NCI-H748 treated with DMSO at 0.1 percent for 48 hours (cell line): ENCODE measurements around the gene BRD1.
"Not testable (repeated sequence)": the region's sequence is repeated elsewhere in the genome, so short reads cannot be mapped to it uniquely, and the experiment has no call there.

Experiments used
- DNase-seq: peaks from one replicate; lab custom pipeline; 2025; lab: John Stamatoyannopoulos, UW

Gene BRD1

DNA sequence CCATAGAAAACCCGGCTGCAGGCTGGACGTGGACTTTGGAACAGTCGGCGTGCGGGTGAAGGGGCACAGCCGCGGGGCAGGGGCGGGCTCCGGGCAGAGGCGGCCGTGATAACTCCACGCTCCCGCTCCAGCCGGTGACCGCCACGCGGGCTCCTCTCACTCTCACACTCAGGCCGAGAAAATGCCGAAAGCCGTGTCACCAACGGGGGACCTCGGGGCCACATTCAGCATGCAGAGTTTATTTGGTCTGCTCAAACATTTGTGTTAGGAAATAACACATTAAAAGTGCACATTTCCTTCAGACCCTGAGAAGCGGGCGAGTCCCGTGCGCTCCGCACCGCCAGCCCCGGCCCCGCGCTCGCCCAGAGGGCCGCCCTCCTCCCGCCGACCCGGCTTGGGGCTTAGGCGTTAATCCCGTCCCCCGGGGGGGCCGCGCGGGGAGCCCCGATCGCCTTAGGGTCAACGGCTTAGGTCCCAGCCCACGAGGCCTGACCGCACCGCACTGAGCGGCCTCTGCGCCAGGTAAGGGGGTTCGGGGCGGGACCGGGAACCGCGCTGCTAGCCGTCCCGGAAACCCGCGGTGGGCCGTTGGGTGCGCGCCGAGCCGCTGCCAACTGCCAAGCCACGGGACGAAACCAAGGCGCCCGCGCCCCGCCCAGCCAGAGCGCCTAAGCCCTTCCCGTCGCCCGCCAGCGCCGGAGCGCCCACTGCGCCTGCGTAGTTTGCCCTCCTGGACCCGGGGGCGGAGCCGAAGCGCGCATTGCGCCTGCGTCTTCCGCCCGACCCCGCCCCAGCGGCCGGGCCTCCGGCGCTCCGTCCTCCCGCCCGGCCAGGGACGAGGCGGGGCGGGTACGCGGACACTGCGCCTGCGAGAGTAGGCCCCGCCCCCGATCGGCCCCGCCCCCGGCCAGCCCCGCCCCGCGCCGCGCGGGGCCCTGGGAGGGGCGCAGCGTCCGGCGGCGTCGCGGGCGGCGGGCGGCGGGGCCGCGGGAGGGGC lies 25.5 kb upstream of the BRD1 start, which contains the start of gene ZBED4:
TSS of gene ZBED4 (plus strand) at position 947 of the 997 bp plus-strand sequence. CDS start 29,819 bp downstream, outside the sequence.
- DNase-seq = peak; percentile 94

DNA sequence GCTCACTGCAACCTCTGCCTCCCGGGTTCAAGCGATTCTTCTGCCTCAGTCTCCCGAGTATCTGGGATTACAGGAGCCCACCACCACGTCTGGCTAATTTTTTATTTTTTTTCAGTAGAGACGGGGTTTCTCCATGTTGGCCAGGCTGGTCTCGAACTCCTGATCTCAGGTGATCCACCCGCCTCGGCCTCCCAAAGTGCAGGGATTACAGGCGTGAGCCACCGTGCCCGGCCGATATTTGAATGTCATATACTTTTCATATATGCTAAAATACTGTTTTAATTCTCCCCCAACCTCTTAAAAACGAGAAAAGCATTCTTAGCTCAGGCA lies 24.9 kb upstream of the BRD1 start:
- DNase-seq = not testable (repeated sequence)

DNA sequence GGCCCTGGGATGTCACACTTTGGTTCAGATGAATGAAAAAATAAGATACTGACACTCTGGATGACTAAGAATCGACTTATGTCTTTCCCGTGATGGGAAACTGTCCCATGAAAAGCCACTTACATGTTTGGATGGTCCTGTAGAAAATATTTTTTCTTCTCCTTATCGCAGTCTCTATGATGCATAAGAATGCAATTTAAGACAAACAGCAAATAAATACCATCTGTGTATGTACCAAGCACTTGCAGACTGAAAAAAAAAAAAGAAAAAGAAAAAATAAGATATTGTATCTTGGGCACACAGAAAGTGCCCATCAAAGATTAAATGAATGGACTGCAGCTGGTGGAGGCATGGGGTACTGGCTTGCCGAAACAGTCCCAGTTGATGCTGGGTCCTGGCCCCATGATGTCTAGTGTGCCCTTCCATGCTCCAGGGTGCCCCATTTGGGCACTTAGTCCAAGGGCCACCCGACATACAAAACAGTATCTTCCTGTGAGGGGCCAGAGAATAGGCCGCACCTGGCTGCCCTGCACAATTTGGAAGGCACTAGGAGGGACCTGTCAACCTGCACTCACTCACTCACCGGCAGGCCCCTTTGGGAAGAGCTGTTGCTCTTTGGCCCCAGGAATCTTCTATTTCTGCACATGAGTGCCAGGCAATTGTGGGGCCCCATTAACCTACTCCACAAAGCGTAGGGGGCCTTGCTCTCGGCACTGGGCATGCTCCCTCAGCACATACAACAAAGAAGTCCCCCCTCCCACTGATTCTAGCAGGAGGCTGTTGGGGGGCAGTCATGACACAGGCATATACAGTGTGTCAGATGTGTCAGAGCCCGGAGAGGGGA lies 23.5 kb upstream of the BRD1 start:
- no peak for DNase-seq

DNA sequence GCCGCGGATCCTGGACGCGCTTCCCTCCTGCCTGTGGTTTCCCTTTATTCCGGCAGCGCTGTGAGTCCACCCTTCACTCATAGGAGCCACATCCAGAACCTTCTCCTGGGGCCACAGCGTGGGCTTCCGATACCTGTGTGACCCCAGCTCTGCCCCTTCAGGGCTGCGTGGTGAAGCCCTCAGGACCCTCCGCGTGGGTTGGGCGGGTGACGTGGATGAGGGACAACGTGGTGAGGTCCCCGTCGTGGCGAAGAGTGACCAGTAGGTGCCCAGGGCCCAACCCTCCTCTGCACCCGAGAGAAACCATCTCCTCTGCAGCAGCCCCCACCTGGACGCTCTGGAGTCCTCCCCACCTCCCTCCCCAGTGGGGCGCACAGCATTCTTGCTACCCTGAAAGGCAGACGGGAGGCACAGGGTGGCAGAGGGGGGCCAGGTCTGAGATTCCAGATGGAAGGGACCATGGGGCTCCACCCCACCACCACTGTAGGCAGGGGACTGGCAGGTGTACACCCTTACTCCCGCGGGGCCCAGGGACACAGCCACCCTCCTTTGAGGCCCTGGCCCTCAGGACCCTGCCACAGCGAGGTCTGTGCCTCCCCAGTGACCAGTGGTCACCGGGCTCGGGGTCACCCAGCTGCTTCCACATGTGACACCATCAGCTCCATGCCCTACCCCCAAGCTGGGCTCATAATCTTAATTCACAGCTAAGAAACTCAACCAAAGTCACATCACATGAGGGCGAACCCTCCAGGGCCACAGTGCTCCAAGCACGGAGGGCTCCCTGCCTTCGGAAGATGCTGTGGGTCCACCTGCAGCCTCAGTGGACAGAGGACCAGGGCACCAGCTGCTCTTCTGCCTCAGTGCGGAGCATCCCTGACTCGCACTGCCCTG lies 22.6 kb upstream of the BRD1 start:
- no peak for DNase-seq

DNA sequence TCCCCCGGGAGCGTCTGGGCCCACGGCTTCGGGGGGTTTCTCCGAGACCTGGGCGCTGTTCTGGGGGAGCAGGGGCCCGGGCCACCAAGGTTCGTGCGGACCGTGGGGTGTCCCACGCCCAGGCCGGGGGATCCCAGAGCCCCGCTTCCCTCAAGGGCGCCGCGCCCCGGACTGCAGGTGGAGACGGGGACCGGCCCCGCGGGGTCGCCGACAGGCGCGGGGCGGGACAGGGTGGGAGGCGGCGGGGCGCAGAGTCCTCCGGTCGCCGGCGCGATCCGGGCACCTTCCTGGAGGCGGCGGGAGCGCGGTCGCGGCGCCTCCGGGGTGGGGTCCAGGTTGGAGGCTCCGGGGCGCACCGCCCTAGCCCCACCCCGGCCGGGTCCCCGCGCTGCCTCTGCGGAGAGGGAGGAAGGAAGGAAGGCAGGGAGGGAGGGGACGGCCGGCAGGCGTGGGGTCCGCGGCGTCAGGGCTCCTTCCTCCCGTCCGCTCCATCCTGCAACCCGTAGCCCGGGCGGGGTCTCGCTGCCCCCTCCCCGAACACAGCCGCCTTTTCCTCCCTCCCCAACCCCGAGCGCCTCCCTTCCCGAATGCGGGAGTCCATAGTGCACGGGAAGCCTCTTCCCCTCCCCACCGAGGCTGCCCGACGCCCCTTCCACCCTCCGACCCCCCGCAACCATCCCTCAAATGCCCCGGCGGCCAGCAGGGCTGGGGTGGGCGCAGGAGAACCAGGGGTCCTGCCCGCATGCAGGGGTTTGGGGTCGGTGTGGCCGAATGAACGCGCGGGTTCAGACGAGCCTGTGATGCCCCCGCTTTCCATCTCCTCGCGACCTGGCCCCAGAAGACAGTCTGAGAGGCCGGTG lies 21.7 kb upstream of the BRD1 start:
- no peak for DNase-seq

DNA sequence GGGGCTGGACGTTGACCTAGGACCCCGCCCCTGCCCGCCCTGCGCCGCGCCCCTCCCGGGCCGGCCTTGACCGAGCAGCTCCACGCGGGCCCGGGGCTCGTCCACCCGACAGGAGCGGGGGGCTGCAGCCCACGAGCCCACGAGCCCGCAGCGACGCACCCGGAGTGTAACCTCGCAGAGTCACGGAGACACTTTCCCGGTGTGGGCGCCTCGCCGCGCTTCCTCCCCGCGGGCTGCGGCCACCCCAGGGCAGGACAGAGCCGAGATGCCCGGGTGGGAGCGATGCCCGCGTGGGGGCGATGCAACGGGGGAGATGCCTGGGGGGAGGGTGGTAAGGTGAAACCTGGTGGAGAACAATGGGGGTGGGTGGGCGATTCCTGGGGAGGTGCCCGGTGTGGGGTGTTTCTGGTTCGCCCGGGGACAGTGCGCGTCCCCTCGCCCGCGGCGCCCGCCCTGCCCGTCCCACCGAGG lies 21.1 kb upstream of the BRD1 start:
- DNase-seq = no peak

DNA sequence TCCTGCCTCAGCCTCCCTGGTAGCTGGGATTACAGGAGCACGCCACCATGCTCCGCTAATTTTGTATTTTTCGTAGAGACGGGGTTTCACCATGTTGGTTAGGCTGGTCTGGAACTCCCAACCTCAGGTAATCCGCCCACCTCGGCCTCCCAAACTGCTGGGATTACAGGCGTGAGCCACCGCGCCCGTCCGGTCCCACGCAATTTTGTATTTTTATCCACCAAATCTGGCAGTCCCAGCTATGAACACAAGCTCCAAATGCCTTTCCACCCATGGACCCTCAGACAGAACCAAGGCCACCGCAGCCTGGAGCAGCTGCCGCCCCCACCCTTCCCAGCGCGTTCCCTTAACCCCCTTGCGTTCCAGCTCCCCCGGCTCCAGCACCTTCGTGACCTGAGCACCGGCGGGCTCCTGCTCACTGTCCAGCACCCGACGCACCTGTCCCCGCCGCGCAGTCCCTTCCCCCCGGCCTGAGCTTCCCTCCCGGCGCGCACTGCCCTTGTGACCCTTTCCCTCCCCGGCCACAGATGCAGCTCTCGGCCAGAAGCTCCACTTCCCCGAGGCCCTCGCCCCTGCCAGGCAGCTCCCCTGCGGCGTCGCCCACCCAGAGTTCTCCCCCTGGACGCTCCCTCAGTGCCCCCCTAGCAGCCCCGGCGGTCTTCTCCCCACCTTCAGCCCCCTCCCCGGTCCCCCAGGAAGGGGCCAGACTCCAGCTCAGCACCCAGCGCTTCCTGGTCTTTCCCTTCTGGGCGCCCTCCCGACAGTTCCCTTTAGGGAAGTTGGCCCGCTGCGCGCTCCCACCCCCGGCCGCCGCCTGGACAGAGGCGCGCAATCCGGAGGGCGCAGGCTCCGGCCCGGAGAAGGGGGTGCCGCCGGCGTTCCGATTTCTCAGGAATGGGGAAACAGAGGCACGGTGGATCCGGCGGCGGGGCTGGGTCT lies 20.3 kb upstream of the BRD1 start:
- DNase-seq = no peak

DNA sequence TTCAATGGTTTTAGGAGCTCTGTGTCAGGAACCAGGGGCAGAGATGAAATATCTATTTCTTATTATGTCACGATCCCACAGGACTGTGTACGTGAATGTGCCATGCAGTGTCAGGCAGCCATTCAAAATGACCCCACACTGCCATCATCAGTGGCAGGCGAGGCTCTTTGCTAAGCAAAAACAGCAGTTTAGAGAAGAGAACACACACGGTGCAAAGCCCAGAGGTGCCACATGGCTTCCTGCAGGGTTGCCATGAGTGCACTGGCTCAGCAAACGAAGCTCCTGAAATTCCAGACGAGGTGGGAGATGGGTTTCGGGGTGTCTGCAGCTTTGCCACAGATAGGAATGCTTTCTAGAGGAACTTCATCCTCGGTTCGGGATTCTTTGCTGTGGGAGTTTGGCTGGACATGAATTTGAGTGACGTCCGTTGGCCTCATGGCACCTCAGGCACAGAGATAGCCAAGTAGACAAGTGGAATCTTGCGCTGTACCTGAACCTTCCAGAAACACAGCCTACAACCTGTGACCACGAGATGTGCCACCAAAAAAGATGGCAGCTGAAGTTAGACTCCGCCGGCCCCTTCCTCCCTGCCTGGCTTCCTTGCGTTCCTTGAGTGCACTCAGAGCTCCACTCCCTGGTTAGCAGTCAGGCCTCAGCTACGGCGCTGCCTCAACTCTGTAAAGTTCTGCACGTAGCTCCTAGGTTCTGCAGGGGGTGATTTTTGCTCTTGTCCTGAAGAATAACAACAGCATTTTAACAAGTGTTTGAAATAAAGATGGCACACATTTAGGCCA lies 18.2 kb upstream of the BRD1 start:
- DNase-seq = no peak

DNA sequence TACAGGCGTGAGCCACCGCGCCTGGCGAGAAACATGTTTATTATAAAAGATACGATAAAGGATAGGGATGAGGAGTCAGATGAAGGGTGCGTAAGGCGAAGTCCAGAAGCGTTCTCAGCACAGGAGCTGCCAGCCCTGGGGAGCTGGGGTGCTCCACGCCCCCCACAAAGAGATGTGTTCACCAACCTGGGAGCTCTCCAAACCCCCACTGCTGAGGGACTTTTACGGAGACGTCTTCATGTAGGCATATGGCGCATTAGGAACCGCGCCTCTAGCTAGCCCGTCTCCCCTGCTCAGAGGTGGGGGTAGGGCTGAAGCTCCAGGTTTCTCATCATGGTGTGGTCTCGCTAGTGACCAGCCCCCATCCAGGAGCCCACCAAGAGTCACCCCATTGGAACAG lies 17.6 kb upstream of the BRD1 start:
- DNase-seq = no peak

DNA sequence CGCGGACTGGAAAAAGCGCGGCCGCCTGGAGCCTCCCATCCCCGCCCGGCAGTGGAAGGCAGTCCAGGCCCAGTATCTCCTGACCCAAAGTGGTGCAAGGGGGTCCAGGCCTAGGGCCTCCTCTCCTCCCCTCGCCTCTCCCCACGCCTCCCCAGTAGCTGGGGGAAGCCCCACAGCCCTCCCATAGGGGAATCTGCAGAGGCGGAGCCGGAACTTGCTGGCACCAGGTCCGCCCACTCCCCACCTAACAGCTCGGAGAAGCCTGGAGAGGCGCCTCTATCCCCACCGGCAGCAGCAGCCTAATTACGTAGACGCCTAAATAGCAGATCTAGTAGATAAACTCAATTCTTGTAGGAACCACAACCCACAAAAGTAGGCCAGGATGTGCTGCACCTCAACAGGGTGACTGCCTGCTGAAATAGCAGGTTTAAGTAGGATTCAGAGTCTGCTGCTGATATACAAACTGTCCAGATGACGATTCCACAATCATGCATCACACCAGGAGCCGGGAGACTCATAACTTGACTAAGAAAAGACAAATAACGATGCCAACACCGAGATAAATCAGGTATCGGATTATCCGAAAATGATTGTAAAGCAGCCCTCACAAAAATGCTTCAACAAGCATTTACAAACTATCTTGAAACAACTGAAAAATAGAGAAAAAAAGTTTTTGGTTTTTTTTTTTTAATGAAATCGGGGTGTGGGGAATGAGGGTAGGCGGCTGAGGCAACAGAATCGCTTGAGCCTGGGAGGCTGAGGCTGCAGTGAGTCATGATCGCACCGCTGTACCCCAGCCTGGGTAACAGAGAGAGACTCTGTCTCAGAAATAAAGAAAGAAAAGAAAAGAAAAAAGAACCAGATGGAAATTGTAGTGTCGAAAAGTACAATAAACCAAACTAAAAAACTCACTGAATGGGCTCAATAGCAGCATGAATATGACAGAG lies 11.4 kb upstream of the BRD1 start:
- DNase-seq = no peak

DNA sequence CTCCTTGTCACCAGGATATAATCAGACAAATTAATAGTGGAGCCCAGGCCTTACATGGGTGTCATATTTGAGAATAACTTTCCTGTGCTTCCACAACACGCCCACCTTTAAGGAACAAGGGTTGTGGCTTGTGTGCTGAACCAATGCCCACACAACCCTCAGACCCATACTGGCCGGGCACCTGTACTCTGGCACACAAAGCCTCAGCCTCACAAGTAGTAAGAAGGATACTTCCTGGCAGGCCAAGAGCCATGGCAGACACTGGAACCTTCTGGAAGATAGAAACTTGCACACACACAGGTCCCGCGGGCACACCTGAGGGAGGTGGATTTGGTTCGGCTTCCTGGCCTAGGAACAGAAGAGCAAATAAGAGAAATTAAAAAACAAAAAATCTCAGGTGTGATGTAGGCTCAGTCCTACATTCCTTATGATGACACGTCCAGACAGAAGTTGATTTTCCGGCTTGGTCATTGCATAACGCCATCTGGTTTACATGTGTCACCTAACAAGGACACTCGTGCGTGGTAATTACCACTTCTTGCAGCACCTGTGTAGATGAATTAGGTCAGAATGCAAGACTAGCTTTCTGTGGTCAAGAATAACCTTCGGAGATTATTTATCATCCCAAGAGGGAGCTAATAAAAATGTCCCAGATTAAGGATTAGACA lies 5.8 kb upstream of the BRD1 start:
- DNase-seq = no peak

DNA sequence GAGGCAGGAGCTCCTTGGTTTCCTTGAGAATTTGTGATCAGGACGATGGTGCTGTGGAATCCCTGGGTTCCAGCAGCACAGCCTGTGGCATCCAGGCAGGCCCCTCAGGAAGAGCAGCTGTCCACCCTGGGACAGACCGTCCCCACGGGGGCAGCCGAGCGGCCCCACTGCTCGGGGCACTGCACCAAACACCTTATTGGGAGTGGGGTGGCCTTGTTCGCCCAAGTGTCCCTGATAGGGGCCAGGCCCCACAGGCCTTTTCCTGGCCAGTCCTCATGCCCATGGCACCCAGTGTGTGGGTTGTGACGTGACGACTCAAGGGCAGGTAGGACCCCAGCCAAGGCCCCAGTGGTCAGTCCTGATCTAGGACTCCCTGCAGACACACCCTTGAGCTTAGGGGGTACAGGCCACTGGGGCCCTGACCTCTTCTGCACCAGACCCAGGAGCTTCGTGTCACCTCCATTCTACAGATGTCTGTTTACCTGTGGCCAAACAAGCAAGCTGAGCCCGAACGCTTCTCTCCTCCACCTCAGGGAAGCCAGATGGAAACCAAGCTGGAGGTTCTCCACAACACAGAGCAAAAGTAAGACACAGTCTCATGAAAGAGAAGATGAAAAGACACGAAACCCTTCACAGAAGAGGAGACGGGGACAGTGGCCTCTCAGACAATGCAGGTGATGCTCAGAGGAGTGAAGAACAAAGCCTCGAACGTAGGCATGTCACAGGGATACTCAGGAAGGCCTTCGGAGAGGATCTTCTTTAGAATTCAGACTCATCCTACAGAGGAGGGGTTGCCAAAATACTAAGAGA lies 1.6 kb upstream of the BRD1 start:
- no peak for DNase-seq

DNA sequence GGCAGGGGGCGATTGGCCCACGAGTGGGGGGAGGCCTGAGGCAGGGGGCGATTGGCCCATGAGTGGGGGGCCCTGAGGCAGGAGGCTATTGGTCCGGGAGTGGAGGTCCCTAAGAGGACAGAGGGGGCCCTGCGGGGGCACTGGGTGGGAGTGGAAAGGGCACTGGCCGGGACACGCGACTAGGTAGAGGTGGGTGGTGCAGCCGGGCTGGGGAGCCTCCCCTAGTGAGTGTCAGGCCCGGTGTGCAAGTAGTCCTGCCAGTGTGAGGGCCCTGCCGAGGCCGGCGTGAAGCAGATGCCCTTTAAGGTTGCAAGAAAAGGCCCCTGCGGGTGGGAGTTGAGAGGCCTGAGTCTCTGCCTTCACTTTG lies 909 bp upstream of the BRD1 start:
- DNase-seq = no peak

DNA sequence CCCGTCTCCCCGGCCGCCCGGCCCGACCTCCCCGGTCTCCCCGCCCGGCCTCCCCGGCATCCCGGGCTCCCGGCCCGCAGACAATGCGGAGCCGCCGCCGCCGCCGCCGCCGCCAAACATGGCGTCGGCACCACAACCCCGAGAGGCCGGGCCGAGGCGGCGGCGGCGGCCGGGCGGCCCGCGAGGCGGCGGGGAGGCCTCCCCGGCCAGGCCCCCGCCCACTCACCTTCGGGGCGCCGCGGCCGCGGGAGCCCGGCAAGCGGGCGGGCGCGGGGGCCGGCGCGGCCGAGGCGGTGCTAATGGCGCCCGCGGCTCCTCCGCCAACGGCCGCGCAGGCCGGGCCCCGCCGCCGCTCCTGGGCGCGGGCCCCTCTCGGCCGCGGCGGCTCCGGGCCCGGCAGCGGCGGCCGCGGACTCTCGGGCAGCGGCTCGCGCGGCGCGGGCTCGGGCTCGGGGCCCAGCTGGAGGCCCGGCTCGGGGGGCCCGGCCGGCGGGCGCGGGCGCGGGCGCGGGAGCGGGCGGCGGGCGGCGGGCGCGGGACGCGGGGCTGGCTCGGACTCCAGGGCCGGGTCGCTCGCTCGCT lies 311 bp downstream of the BRD1 start:
- DNase-seq = no peak

DNA sequence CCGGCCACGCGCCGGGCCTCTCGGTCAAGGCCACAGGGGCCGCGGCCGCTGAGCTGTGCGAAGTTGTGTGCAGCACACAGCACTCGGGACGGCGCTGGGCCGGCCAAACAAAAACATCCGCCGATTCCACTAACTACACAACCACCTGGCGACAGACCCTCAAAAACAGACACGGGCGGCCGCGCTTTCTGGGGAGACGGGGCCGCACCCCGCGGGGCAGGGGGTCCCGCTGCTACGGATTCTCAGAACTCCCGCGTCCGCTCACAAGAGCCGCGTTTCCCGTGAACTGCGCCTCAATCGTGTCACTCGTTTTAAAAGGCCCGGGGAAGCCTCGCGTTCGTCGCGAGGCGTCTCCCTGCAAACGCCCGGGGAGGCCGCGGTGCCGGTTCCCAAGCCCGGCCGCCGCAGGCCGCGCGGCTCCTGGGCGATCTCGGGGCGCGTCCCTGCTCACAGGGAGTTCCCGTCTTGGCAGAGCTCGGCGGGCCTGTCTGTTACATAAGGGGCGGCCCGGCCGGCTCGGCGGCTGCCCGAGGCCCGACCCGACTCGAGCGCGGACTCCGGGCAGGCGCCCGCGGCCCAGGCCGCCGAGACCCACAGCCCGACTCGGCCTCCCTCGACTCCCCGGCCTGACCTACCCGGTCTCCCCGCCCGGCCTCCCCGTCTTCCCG lies 936 bp downstream of the BRD1 start:
- no peak for DNase-seq
